Measurements from ENCODE around the gene C1D.
A peak's percentile ranks its signal among the peaks of the same experiment; 100 is the strongest.
"Not testable (repeated sequence)": the region's sequence is repeated elsewhere in the genome, so short reads cannot be mapped to it uniquely, and the experiment has no call there.

Gene C1D, protein sequence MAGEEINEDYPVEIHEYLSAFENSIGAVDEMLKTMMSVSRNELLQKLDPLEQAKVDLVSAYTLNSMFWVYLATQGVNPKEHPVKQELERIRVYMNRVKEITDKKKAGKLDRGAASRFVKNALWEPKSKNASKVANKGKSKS

DNA sequence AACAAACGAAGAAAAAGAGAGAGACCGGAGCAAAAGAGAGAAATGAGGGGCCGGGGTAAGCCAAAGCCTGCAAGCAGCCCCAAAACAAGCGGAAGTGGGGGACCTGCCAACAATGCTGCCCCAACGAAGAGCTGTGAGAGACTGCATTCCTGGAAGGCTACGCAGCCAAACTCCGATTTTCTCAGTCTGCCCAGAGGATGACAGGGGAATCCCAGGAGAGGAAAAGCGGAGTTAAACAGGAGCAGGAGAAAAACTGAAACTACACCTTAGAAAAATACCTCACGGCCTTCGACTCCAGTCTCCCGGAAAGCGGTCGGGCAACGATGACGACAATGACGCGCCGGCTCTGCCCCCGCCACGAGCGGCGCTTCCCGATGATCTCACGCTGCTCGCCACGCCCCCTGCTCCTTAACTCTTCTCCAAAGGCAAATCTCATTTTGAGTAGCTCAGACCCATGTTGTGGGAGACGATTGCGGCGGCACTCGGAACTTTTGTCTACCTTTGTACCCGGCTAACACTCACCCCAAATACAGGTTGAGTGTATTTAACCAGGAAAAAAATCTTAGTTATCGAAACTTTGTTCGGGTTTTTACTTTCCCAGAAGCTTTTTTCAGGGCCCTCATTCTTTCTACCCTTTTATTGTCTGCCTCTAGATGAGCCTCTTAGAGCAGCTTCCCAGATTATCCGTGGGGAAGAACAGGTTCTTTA lies at the start of gene C1D:
TSS of gene C1D (minus strand) at position 325 of the 708 bp plus-strand sequence. CDS start 15,694 bp downstream, outside the sequence.
- DNase-seq (ENCODE audit: low read depth in 2 of 2), result peak; percentile 79 to 80

GRCh38 chr2:68110102-68110501 lies 47.3 kb upstream of the C1D start:
- no peak for DNase-seq (ENCODE audit: low read depth in 2 of 2)

GRCh38 chr2:68108120-68108519 lies 45.3 kb upstream of the C1D start:
- no peak for DNase-seq (ENCODE audit: low read depth in 2 of 2)

DNA sequence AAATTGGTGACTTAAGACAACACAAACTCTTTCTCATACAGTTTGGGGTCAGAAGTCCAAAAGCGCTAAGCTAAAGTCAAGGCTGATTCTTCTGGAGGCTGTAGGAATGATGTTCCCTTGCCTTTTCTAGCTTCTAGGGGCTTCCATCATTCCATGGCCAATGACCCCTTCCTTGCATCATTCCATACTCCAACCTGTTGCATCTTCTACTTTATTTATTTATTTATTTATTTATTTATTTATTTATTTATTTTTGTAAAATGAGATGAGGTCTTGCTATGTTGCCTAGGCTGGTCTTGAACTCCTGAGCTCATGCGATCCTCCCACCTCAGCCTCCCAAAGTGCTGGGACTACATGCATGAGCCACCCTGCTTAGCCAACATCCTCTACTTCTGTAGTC lies 44.7 kb upstream of the C1D start:
- DNase-seq (ENCODE audit: low read depth in 2 of 2), result no peak

- no peak for DNase-seq (ENCODE audit: low read depth in 2 of 2)
These were observed 41.5 kb upstream of the C1D start for GRCh38 chr2:68104111-68104835.

DNA sequence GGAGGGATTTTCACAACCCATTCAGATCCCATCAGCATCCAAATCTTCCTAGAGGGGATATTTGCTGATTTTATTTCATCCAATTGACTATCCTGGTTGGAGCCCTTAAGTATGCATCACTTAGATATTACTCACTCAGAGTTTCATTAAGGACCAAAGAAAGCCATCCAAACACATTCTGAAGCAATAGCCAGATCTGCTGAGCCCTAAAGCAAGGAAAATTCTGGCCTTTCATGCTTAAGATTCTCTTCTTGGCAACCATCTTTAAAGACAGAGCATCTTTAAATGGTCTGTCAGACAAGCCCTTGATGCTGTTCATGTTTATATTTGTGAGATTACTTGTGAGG lies 40.9 kb upstream of the C1D start:
- no peak for DNase-seq (ENCODE audit: low read depth in 2 of 2)

- peak; percentile 34 to 35 for DNase-seq (ENCODE audit: low read depth in 2 of 2)
These were observed 40.4 kb upstream of the C1D start for GRCh38 chr2:68103030-68103708.

DNA sequence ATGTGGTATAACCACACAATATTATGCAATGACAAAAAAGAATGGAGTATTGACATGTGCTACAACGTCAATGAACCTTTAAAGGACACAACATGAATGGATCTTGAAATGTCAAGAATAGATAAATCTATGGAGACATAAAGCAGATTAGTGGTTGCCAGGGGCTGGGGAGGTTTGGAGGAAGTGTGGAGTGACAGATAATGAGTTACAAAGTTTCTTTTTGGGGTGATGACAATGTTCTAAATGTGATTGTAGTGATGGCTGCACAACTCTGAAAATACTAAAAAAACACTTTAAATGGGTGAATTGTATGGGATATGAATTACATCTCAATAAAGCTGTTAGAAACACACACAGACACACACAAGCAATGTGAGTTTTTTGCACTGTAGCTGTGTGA lies 37.4 kb upstream of the C1D start:
- no peak for DNase-seq (ENCODE audit: low read depth in 2 of 2)

DNA sequence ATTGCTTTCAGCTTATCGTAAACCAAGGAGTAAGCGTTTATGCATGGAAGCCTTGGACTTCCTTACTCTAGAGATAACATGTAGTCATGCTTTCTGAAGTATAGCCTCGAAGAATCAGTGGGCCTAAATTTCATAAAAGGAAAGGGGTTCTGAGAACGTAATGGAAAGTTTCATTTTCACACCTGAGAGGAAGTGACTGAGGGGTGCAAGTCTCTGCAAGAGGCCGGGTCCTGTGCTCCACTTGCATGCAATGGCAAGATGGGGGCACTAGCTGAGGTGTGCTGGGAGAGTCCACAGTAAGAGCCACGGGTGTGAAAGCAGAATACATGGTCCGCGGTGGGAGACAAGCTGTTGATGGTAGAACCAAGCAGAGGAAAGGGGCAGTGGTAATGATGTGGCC lies 36.5 kb upstream of the C1D start:
- no peak for DNase-seq (ENCODE audit: low read depth in 2 of 2)

- no peak for DNase-seq (ENCODE audit: low read depth in 2 of 2)
These were observed 35.5 kb upstream of the C1D start for GRCh38 chr2:68098291-68098797.

GRCh38 chr2:68094111-68094510 lies 31.3 kb upstream of the C1D start:
- DNase-seq (ENCODE audit: low read depth in 2 of 2), result no peak

- no peak for DNase-seq (ENCODE audit: low read depth in 2 of 2)
These were observed 30.8 kb upstream of the C1D start for GRCh38 chr2:68093634-68094033.

- DNase-seq (ENCODE audit: low read depth in 2 of 2), result no peak
These were observed 28.7 kb upstream of the C1D start for GRCh38 chr2:68091439-68092034.

- no peak for DNase-seq (ENCODE audit: low read depth in 2 of 2)
These were observed 27.2 kb upstream of the C1D start for GRCh38 chr2:68089961-68090360.

GRCh38 chr2:68088940-68089339 lies 26.1 kb upstream of the C1D start:
- no peak for DNase-seq (ENCODE audit: low read depth in 2 of 2)

DNA sequence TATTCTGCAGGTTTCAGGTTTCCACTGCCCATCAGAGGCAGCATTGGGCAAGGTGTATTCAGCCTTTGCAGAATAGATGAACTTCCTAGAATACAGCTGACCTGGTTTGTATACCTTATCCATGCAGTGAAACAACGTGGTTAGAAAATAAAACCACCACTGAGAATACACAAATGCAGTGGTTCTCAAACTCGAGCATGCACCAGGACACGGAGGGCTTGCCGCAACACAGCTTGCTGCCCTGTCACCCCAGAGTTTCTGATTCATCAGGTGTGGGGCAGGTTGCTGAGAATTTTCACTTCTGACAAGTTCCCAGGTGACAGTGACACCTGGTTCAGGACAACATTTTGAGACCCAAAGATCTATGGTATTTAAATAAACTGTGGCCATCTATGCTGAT lies 23.4 kb upstream of the C1D start:
- DNase-seq (ENCODE audit: low read depth in 2 of 2), result no peak

DNA sequence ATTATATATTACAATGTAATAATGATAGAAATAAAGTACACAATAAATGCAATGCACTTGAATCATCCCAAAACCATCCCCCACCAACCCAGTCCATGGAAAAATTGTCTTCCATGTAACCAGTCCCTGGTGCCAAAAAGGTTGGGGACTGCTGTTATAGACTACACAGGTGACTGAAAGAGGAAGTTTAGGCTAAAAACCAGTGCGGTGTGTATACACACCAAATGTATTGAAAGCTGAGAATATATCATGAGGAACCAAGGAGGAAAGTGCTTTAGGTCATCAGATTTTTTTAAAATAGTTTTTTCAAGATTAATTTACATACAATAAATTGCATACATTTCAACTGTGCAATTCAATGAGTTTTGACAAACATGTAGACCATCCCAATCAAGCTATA lies 20.5 kb upstream of the C1D start:
- no peak for DNase-seq (ENCODE audit: low read depth in 2 of 2)

DNA sequence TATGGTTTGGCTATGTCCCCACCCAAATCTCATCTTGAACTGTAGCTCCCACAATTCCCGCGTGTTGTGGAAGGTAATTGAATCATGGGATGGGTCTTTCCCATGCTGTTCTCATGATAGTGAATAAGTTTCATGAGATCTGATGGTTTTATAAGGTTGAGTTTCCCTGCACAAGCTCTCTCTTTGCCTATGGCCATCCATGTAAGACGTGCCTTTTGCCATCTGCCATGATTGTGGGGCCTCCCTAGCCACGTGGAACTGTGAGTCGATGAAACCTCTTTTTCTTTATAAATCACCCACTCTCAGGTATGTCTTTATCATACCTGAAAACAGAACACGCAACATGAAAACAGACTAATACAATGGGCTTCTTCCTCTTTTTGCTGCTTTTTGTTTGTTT lies 11.2 kb upstream of the C1D start:
- no peak for DNase-seq (ENCODE audit: low read depth in 2 of 2)

GRCh38 chr2:68063797-68064646 lies 1.2 kb upstream of the C1D start:
- not testable (repeated sequence) for DNase-seq (ENCODE audit: low read depth in 2 of 2)

DNA sequence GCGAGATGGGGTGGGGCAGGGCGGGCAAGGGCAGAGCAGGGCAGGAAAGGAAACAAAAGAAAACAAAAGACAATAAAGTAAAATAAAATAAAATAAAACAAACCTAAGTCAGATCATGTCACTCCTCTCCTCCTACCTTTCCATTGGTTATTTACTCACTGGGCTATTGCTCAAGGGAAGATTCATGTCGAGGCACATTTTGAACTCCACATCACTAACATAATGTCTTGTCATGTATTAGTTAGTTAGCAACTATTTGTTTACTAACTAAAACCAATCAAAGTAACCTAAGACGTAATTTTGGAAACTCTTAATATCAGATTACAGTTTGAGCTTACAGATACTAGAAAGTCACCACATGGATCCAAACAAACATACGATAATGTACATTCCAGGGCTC lies 2.2 kb downstream of the C1D start:
- DNase-seq (ENCODE audit: low read depth in 2 of 2), result no peak
